ENCODE measurements around the gene EGFLAM. TPM values are rescaled to one million over a fixed set of nuclear protein-coding genes. Genes with fewer than 3 reads are reported as not detected.

Gene EGFLAM
- total and polyA plus RNA-seq, 2 experiments from 2014 or later = 0.24 to 1.9 TPM

DNA sequence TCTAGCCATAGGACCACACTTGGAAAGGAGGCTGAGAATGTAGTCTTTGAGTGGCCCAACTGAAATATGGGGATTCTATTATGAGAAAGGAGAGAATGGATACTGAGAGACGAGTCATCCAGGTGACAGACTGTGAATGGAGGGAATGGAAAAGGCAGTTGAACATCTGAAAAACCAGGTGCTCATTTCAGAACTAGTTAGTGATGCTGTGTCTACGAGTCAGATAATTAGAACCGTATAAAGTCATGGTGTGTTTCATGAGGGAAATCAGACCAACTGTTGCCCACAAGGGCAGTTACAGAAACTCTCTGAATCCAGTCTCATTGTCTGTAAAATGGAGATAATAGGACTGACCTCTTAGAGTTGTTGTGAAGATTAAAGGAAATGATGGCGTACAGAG is 86.5 kb downstream of the EGFLAM start (continued):
- TF ChIP-seq ZNF462 (CRISPR knock-in tag; IDR thresholded peaks at IDR 0.05) = no peak
- TF ChIP-seq NANOG (IDR thresholded peaks at IDR 0.05; ENCODE audit: borderline replicate concordance) = no peak
- no peak for TF ChIP-seq POLR2AphosphoS5 (IDR thresholded peaks at IDR 0.05; ENCODE audit: low read depth)

GRCh38 chr5:38346593-38346992 is 88.2 kb downstream of the EGFLAM start:
- no peaks in the 10 kb centered on the region for H3F3A ChIP-seq (replicated peaks; ENCODE audit: low read depth)
- no peaks in the 10 kb centered on the region for H3K4me1 ChIP-seq (ENCODE audit: insufficient read depth)
- no peaks in the 10 kb centered on the region for H3K36me3 ChIP-seq (ENCODE audit: insufficient read depth)
- H3K9me2 ChIP-seq (ENCODE audit: insufficient read depth) = peaks cover 17% of the 10 kb centered on the region
- H3K27me3 ChIP-seq (ENCODE audit: insufficient read depth) = no peaks in the 10 kb centered on the region
- no peak overlapping the region for H3K27ac Mint-ChIP-seq
- H3K79me2 ChIP-seq (replicated peaks; ENCODE audit: insufficient read depth) = no peaks in the 10 kb centered on the region
- no peak overlapping the region for H3K27ac ChIP-seq (ENCODE audit: low read depth)
- no peaks in the 10 kb centered on the region for H4K20me1 ChIP-seq (replicated peaks; ENCODE audit: insufficient read depth)
- peaks cover 2% of the 10 kb centered on the region for H3K27me3 Mint-ChIP-seq (ENCODE audit: insufficient read depth, low read depth, poor library complexity)
- H3K36me3 Mint-ChIP-seq (ENCODE audit: low read depth) = no peaks in the 10 kb centered on the region
- H3K4me3 Mint-ChIP-seq = no peak overlapping the region
- H3K4me3 ChIP-seq = no peak overlapping the region
- no peaks in the 10 kb centered on the region for H3K4me1 Mint-ChIP-seq
- no peak overlapping the region for H2AFZ ChIP-seq
- no peak for ATAC-seq
- H3K4me2 ChIP-seq = no peak overlapping the region
- DNase-seq (ENCODE audit: low spot score) = no peak
- H3K9me3 Mint-ChIP-seq = no peaks in the 10 kb centered on the region
- TF ChIP-seq ZNF114 (CRISPR knock-in tag; IDR thresholded peaks at IDR 0.05) (no peak), POLR2AphosphoS5 (IDR thresholded peaks at IDR 0.05; ENCODE audit: low read depth) (no peak), ZNF462 (CRISPR knock-in tag; IDR thresholded peaks at IDR 0.05) (no peak), EZH2phosphoT487 (IDR thresholded peaks at IDR 0.05; ENCODE audit: unreplicated experiment) (no peak), EZH2 (IDR thresholded peaks at IDR 0.05; ENCODE audit: low read depth, unreplicated experiment) (no peak), ZNF331 (CRISPR knock-in tag; IDR thresholded peaks at IDR 0.05; ENCODE audit: low read depth) (no peak), NANOG (IDR thresholded peaks at IDR 0.05; ENCODE audit: borderline replicate concordance) (no peak)
- TF ChIP-seq, protein P1, sequence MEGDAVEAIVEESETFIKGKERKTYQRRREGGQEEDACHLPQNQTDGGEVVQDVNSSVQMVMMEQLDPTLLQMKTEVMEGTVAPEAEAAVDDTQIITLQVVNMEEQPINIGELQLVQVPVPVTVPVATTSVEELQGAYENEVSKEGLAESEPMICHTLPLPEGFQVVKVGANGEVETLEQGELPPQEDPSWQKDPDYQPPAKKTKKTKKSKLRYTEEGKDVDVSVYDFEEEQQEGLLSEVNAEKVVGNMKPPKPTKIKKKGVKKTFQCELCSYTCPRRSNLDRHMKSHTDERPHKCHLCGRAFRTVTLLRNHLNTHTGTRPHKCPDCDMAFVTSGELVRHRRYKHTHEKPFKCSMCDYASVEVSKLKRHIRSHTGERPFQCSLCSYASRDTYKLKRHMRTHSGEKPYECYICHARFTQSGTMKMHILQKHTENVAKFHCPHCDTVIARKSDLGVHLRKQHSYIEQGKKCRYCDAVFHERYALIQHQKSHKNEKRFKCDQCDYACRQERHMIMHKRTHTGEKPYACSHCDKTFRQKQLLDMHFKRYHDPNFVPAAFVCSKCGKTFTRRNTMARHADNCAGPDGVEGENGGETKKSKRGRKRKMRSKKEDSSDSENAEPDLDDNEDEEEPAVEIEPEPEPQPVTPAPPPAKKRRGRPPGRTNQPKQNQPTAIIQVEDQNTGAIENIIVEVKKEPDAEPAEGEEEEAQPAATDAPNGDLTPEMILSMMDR (conservative IDR thresholded peaks at IDR 0.05; ENCODE audit: low read depth in 2 of 2) = no peak

Data from GM23338 (cell line).